Adipose tissue (tissue), 3 donors: ENCODE data around the gene BCOR. TPM values are rescaled to one million over a fixed set of nuclear protein-coding genes. Genes with fewer than 3 reads are reported as not detected.

Experiments
- H3K27ac ChIP-seq: one replicate; pipeline ENCODE4 v1.5.1; 2013; ENCODE audit warnings: low read depth, low read length
- WGBS, 3 donors: extraction: QIAGEN DNeasy Blood & Tissue Kit; methylation state at CpG; one replicate each; pipeline ENCODE4 v1.1.7; 2013; 5-methylcytosine and 5-hydroxymethylcytosine counted together
- polyA plus RNA-seq, 3 donors: library from polyadenylated mRNA; stranded (reverse); fragments of 200-250 nt; gene quantifications; one replicate each; pipeline ENCODE4 v1.2.3, GENCODE V29; 2013
- donor health status: healthy with polysubstance abuse.
- donor health status: Bipolar disorder and iron deficiency.
- donor health status: healthy.

Gene BCOR
- polyA plus RNA-seq, 3 donors, result 5.8 to 11.8 (median 7.7) TPM

DNA sequence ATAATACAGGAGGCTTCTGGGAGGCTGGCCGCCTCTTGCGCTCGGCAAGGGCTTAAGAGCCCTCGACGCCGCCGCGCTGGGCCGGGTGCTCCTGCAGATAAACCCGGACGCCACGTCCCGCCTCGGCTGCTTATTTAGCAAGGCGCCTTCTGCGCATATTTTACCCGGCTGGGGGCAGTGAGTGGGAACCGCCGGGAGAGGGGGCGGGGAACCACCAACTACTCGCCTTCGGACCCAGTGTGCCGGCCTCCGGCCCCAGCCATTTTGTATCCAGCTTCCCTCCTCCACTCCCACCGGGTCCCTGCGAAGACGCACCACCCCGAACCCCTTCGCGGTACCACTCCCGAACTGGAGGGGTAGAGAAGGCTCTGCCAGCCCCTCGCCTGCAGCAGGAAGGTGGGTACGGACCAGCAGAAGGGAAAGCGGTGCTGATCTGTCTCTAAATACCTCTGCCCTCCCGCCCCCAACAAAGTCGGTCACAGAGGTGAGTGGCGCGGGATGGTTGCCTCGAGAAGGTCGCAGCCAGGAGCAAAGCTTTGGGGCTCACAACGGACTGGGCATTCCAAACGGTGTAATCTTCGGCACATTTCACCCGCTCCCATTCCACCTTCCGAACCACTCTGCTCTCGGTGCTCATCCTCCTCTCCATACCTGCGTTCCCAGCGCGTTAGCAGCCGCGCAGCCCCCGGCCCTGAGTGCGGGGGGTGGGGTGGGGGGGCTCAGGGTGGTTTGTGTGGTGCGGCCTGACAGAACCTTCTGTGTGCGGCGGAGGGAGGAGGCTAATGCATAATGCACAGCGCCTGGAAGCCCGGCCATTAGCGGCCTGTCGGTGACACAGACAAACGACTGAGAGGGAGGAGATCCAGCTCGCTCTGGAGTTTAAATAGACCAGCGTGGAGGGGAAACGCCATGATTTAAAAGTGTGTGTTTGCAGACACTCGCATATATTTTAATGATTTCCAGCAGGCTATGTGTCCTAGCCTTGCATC is 4.9 kb upstream of the BCOR start:
- no peak overlapping the region for H3K27ac ChIP-seq
- 54 to 94% (median 90%) methylated on average over 33 to 65 of the region's 65 CpGs for WGBS, 3 donors

DNA sequence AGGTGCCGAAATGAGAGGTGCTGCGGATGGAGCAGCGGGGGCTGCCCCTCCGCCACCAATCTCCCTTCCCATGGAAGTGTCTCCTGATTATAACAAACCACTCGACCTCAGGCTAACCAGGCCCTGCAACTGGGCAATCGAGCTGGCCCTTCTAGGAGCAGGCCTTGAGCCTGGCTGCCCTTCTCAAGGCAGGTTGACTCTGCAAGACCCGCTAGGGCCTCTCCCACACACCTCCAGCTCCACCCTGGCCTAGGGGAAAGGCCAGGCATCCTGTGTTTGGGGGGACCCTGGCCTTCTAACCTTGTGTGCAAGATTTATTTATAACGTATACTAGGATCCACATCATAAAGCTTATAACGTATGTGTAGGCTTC is 3.7 kb upstream of the BCOR start:
- no peak overlapping the region for H3K27ac ChIP-seq

DNA sequence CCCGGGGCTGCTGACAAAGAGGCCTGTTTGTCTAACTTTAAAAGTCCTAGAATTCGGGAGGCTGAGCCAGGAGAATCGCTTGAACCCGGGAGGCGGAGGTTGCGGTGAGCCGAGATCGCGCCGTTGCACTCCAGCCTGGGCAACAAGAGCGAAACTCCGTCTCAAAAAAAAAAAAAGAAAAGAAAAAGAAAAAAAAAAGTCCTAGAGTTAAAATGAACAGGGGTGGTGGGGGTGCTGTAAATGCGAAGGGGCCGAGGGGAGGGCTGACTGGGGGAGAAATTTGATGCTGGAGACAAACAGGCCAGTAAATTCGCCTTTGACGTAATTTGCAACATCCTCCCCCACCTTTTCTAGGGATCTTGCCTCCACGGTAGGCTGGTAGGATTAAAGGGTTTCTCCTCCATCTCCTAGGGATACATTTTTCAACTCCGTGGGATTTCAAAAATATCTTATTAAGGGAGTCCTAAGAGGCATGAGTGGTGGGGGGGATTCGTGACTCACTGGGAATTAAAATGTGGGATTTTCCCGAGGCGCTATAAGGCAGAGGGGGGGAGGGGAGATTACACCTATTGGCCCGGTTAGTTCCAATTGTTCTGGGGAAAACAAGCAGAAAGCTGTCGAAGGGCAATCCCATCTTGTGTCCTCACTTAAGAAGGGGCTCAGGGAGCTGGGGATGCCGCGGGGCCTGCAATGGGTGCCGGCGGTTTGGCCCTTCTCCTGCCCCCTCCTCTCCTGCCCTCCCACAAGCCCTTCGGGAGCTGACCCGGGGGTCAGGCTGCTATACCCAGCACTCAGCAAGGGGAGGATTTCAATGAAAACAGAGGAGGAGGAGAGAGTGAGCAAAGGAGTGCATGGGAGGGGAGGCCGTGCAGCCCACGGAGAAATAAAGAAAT is 3.0 kb upstream of the BCOR start:
- H3K27ac ChIP-seq, result no peak overlapping the region
- 43 to 84% (median 79%) methylated on average over 24 to 31 of the region's 31 CpGs for WGBS, 3 donors

More for the DNA sequence above, 3.7 kb upstream of the BCOR start:
- 61 to 95% (median 94%) methylated on average over 7 to 9 of the region's 9 CpGs for WGBS, 3 donors

- H3K27ac ChIP-seq, result no peak overlapping the region
- 11 to 39% (median 38%) methylated on average over 21 of the region's 21 CpGs for WGBS, 3 donors
Observed at GRCh38 chrX:40100141-40100536, 2.4 kb upstream of the BCOR start.

GRCh38 chrX:40099055-40099958 is 1.5 kb upstream of the BCOR start:
- no peak overlapping the region for H3K27ac ChIP-seq
- 9 to 25% (median 15%) methylated on average over 20 to 49 of the region's 49 CpGs for WGBS, 3 donors

DNA sequence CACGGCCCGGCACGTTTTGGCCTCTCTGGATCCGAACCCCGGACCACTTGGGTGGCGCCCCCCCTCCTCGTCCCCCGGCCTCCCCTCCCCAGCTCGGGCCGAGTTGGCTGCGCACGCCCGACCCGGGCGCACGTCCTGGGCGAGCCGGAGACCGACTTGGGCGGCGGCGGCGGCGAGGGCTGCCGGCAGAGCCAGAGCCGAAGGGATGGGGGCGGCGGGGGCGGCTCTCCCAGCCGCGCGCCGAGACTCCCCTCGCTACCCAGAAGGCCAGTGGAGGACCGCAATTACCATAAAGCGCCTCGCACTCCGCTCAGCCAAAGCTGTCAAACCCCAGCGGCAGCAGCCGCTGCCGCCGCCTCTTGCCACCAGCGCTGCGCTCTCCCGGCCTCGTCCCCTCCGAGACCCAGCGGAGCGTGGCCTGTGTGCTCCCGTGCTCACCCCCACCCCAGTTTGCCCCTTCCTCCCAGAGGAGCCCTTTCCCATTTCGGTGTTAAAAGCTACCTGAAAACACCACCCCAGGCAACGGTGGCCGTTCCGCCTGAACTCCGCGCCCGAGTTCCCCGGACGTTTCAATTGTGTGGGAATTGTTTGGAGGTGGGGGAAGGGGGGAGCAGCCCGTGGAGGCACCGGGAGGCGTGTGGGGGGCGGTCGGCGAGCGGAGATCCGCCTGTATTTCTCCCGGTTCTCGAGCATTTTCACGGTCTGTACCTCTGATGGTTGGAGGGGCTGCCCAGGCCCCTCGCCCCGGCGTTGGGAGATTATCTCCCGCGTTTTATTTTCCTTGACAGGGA is 701 bp upstream of the BCOR start:
- WGBS, 3 donors, result 0 to 6% (median 1%) methylated on average over 40 to 75 of the region's 75 CpGs

GRCh38 chrX:40097141-40097503 is 636 bp downstream of the BCOR start:
- whole genome bisulfite sequencing, 3 donors, result 0 to 4% (median 2%) methylated on average over 12 to 38 of the region's 42 CpGs
- no peak overlapping the region for H3K27ac ChIP-seq

More for the DNA sequence above, 701 bp upstream of the BCOR start:
- H3K27ac ChIP-seq, result no peak overlapping the region

DNA sequence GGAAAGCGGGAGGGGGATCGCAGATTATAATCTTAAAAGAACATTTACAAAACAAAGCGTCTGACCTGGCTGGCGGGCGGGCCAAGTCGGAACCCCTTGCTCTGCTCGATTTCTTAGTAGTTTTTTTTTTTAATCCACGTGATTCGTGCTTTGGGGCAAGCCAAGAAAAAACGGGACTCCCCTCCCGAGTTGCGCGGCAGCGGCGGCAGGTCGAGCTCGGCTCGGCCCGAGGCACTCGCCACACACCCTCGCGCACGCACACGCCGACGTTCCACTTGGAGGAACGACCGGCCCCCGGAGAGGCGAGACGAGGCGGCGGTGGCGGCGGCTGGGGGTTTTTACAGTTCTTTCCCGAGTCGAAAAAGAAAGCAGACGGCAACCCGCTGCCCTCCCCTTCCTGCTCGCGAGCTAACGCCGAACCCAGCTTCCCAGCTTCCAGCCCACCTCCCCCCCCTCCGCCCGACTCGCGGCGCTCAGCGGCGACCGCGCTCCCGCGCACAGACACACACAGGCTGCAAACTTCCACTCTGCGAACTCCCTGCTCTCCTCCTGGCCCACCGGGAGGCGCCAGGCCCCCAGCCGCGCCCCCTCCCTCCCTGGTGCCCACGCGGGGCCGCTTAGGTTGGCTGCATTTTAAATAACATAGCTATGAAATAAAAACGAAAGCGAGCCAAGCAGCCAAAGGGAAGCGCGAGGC is 1.2 kb downstream of the BCOR start:
- no peak overlapping the region for H3K27ac ChIP-seq
- WGBS, 3 donors, result 0 to 7% (median 2%) methylated on average over 35 to 66 of the region's 66 CpGs

DNA sequence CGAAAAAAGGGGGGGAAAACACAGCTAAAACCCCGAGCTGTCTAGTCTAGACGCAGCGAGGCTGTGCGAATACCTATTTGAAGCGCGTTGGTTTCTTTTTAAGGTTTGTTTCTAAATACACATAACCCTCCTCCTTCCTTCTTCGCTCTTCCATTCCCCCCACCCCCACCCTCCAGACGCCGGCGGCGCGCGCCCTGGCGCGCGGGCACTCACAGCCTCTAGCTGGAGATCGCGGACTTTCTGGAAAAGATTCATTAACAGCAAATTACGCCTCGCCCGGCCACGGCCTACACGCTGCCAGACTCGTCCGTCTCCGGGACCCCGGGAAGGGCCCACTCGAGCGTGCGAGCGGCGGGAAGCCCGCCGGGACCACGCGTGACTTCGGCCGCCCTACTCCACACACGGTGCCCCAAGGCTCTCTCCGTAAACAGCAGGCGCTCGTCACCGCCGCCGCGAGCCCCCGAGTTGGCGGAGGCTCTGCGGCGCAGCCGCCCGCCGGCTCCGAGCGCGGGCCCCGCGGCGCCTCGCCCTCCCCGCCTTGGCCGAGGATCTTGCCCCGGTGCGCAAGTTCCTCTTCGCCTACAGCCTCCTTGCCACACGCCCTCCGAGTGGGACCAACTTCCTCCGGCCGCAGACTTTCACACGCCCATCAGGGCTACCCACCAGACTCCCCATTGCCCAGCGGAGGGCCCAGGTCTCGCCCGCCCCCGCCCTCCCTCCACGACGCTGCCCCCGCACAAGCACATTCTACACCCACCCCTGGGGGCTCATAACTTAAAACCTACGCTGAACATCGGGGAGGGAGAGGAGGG is 2.0 kb downstream of the BCOR start:
- no peak overlapping the region for H3K27ac ChIP-seq
- 0 to 11% (median 2%) methylated on average over 30 to 80 of the region's 80 CpGs for WGBS, 3 donors

DNA sequence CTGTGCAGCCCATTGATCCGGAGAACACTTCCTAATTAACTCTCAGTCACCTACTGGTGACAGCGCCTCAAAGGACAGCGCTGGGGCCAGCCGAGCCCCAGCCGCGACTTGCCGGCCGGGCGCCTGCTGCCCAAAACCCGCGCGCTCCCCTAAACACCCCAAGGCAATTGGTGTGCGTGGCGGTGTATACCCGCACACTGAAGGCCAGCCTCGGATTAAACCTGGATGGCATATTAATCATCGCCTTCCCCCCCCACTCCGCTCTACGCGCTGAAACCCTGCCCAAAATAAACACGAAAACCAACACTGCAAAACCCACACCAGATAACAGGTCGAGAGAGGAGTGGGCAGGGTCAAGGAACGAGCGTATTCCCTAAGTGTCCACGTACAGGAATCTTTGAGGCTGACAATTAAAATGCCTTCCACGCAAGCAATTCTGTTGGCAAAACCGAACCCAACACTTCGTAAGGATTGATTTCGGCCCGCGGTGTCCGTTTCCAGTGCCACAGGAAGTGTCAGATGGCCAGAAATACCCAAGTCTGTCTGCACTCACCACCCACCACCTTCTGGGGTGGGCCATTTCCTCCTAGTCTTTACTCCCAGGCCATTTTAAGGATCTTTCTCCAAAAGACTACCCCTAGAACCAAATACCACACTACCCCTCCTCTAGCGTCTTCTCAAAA is 2.7 kb downstream of the BCOR start:
- no peak overlapping the region for H3K27ac ChIP-seq
- 1 to 11% (median 1%) methylated on average over 20 to 33 of the region's 33 CpGs for WGBS, 3 donors

- 0 to 6% (median 4%) methylated on average over 32 to 66 of the region's 76 CpGs for WGBS, 3 donors
- H3K27ac ChIP-seq, result no peak overlapping the region
Observed at GRCh38 chrX:40094041-40094899, 3.5 kb downstream of the BCOR start.

DNA sequence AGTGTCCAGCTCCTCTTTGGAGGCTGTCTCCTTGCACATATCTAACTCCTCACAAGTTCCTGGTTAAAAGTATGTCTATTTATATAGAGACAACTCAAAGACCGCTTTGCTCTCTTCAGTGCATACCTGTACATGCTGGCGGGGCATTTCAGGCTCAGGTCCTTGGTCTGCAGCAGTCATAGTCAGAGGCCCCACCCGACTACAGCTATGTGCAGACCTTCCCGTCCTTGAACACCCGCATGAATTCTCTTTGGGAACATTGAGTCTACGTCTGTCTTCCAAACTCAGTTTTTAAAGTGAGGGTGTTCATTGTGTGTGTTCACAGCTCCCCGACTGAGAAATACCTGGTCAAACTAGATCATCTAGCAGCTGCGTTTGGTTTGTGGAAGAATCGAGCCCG is 4.2 kb downstream of the BCOR start:
- 45 to 84% (median 45%) methylated on average over 8 to 10 of the region's 10 CpGs for WGBS, 3 donors
- no peak overlapping the region for H3K27ac ChIP-seq

GRCh38 chrX:40092808-40093435 is 4.8 kb downstream of the BCOR start:
- WGBS, 3 donors, result 46 to 95% (median 76%) methylated on average over 9 of the region's 9 CpGs
- H3K27ac ChIP-seq, result no peak overlapping the region

DNA sequence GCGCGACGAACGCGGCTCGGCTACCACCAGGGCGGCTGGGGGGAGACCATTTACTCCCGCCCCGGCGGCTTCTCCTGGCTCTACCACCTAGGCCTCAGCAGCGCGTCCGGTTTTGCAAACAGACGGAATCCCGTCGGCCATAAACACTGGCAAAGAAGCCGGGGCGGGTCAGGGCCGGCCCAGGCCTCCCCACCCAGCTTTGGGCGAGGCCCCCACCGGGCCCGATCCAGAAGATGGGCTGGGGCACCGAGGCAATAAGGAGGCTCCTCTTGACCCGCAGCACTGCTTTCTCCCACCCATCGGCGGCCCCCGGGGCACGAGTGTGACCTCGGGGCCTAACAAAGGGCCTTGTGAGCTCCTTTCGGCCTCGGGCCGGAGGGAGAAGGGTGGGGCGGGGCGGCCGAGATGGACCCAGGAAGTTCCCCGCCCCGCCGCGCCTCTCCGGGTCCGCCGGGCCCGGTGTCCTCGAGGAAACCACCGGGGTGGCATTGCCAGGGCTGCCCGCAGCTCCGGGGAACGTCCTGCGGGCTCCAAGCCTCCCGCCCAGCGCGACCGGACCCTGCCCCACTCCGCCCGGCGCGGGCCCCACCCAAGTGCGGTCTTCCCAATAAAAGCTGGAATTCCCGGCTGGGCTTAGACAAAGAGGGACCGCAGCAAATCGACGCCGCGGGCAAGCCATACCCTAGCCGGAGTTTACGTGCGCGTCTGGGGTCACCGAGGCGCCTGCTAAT is 5.9 kb downstream of the BCOR start:
- H3K27ac ChIP-seq, result no peak overlapping the region
- WGBS, 3 donors, result 55 to 88% (median 76%) methylated on average over 18 to 70 of the region's 70 CpGs
